ENCODE data around the gene PPARD.
A peak's percentile ranks its signal among the peaks of the same experiment; 100 is the strongest.

The PPARD gene

DNA sequence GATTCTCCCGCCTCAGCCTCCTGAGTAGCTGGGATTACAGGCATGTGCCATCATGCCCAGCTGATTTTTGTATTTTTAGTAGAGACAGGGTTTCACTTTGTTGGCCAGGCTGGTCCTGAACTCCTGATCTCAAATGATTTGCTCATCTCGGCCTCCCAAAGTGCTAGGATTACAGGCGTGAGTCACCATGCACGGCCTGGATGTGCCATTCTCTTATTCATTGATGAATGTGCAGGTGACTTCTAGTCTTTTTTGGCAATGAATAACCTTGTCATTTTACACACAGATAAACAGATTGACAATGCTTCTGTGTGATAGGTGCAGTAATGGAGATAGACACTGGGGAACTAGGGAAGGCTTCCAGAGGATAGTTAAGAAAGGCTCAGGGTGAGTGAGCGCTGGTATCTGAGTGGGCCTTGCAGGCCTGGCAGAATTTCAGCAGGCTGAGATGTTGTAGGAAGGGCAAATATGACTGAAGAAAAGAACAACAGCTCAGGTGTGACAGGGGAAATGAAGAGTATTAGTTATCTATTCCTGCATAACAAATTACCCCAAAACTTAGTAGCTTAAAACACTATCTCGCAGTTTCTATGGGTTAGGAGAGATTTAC lies 23.3 kb downstream of the PPARD start:
- DNase-seq, result no peak
- Histone ChIP-seq H3K9me3 (no peaks in the 10 kb centered on the region), H3K4me3 (ENCODE audit: low read depth, low read length) (no peak overlapping the region), H3K36me3 (no peaks in the 10 kb centered on the region; the same call in 1 of the 2 replicates), H3K27me3 (no peaks in the 10 kb centered on the region), H3K4me1 (peaks cover 14% of the 10 kb centered on the region)
- TF ChIP-seq, protein P1, sequence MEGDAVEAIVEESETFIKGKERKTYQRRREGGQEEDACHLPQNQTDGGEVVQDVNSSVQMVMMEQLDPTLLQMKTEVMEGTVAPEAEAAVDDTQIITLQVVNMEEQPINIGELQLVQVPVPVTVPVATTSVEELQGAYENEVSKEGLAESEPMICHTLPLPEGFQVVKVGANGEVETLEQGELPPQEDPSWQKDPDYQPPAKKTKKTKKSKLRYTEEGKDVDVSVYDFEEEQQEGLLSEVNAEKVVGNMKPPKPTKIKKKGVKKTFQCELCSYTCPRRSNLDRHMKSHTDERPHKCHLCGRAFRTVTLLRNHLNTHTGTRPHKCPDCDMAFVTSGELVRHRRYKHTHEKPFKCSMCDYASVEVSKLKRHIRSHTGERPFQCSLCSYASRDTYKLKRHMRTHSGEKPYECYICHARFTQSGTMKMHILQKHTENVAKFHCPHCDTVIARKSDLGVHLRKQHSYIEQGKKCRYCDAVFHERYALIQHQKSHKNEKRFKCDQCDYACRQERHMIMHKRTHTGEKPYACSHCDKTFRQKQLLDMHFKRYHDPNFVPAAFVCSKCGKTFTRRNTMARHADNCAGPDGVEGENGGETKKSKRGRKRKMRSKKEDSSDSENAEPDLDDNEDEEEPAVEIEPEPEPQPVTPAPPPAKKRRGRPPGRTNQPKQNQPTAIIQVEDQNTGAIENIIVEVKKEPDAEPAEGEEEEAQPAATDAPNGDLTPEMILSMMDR (IDR thresholded peaks at IDR 0.05; ENCODE audit: low read depth, low read length), result no peak

DNA sequence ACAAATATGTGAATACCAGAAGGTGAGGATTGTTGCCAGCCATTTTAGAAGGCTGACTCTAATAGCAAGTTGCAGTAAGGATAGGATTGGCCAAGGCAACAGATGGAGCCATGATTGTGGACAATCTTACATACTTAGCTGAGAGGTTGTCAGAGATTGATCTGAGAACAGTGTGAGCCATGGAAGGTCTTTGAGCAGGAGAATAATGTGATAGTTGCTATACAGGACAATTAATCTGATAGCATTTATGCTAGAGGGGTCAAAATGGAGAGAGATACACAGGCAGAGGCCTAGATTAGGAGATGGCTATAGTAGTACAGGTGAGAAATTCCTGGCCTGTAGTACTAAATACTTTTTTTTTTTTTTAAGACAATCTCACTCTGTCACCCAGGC lies 23.8 kb downstream of the PPARD start:
- Histone ChIP-seq H3K27me3 (no peaks in the 10 kb centered on the region), H3K4me1 (peaks cover 14% of the 10 kb centered on the region), H3K9me3 (no peaks in the 10 kb centered on the region), H3K36me3 (no peaks in the 10 kb centered on the region; the same call in 1 of the 2 replicates), H3K4me3 (ENCODE audit: low read depth, low read length) (no peak overlapping the region)
- TF ChIP-seq, protein P1 (IDR thresholded peaks at IDR 0.05; ENCODE audit: low read depth, low read length), result no peak
- no peak for DNase-seq

DNA sequence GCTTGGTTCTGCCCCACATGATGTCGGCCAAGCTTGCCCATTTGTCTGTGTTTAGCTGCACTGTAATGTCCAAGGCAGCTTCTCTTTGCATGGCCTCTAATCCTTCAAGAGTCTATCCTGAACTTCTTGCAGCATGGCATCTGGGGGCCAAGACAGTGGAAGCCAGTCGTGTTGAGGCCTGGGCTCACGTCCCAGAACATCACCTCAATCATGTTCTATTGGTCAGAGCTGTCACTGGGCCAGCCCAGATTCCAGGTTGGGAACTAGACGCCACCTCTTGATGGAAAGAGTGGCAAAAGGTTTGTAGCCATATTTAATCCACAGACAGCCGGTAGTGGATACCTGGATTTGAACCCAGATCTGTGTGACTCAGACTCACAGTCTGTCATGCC lies 25.3 kb downstream of the PPARD start:
- no peak for DNase-seq
- Histone ChIP-seq H3K27me3 (no peaks in the 10 kb centered on the region), H3K36me3 (no peaks in the 10 kb centered on the region; the same call in 1 of the 2 replicates), H3K4me3 (ENCODE audit: low read depth, low read length) (no peak overlapping the region), H3K9me3 (no peaks in the 10 kb centered on the region), H3K4me1 (peaks cover 8% of the 10 kb centered on the region)
- TF ChIP-seq, protein P1 (IDR thresholded peaks at IDR 0.05; ENCODE audit: low read depth, low read length), result no peak

DNA sequence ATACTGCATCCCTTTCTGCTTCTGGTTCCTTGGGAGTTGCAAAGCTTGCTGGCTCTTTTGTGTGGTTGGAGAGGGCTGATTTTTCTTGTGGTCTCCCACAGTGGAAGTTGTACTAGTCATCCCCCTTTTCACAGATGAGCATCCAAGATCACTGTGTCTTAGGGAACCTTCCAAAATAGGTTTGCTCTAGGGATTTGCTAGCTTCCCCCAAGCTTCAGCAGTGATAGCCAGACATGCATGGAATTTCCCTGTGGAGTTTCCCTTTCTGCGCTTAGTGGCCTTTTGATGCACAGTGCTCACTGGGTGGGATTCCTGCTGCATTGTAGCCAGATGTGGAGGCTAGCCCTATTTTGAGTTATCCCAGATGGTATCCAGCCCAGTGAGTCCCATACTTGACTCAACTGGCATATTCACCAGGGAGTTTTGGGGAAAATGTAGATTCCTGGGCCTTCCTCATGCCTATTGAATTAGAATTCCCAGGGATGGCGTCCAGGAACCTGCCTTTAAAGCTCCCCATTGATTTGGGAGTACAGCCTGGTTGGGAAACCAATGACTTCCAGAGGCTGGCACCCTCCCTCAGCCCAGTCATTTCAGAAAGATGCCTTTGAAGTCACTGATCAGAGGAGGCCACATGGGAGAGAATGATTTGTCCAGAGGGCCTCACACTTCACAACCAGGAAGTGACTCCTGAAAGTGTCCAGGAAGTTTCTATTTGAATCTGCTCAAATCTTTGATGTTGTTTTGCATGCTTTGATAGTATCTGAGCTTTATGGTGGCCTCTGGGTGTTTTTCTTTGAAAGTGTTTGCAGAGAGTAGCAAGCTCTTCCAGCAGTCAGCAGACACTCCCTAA lies 25.9 kb downstream of the PPARD start:
- DNase-seq, result no peak
- TF ChIP-seq, protein P1 (IDR thresholded peaks at IDR 0.05; ENCODE audit: low read depth, low read length), result no peak
- Histone ChIP-seq H3K4me3 (ENCODE audit: low read depth, low read length) (no peak overlapping the region), H3K4me1 (peaks cover 2% of the 10 kb centered on the region), H3K9me3 (no peaks in the 10 kb centered on the region), H3K27me3 (no peaks in the 10 kb centered on the region), H3K36me3 (no peaks in the 10 kb centered on the region; the same call in 1 of the 2 replicates)

DNA sequence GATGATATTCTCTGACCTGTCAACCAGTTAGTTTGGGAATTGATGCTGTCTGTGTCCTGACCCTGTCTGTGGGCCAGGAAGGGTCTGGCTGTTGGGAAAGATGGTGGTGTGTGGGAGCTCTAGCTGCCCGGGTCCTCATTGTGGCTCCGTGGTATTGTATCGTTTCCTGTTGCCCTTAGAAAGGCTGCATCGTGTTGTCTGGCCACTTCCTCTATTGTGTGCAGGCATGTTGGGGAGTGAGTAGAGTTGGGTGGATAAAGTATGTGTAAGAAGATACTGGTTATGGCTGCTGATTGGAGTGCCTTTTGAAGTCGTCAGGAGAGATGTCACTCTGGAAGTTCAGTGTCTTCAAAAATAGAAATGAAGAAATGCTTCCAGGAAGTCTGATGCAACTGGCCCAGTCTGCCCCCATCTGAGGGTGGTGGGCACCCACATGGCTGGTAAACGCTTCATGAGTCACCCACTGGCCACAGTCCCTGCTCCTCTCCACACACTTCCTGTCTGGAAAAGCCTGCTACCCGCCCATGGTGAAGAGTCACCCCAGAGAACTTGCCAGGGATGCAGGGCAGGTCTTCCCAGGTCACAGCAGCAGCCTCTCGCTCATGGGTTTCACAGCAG lies 27.9 kb downstream of the PPARD start:
- Histone ChIP-seq H3K4me1 (no peaks in the 10 kb centered on the region), H3K4me3 (ENCODE audit: low read depth, low read length) (no peak overlapping the region), H3K9me3 (no peaks in the 10 kb centered on the region), H3K36me3 (no peaks in the 10 kb centered on the region; the same call in 1 of the 2 replicates), H3K27me3 (no peaks in the 10 kb centered on the region)
- peak; percentile 40 for DNase-seq
- TF ChIP-seq, protein P1 (IDR thresholded peaks at IDR 0.05; ENCODE audit: low read depth, low read length), result no peak
